ENCODE data around the gene SPOCD1.
A peak's percentile ranks its signal among the peaks of the same experiment; 100 is the strongest.

Gene SPOCD1

DNA sequence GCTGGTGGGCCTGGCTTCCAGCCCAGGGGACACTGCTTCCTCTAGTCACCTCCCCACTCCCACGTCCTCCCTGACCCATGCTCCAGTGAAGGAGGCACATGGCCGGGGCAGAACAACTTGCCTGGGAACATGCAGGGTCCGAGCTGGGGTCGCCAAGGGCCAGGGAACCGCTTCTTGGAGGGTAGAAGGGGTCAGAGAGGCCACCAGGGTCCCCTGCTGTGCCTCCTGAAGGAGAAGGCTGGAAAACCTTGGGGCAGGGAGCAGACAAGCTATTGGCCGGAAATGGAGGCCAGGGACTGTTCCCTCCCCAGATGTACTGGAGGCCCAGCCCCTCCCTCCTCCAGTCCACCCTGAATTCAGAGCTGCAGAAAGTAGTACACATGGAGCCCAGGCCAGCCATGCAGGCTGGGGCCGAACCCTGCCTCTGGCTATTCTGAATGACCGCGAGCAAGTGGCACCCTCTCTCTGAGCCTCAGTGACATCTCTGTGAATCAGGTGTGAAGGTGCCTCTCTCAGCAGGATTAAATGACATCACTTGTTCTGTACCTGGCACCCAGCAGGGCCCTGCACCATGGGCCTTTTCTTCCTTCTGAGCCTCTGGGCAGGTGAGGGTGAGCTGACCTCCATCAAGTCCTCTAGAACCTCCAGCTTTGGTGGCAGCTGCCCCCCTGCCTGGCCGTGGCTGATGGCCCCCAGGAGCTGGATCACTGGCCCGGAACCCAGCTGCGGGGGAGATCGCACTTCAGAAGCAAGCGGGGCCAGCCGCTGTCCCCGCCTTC, 15.7 kb downstream of the SPOCD1 start:
- DNase-seq, result no peak

DNA sequence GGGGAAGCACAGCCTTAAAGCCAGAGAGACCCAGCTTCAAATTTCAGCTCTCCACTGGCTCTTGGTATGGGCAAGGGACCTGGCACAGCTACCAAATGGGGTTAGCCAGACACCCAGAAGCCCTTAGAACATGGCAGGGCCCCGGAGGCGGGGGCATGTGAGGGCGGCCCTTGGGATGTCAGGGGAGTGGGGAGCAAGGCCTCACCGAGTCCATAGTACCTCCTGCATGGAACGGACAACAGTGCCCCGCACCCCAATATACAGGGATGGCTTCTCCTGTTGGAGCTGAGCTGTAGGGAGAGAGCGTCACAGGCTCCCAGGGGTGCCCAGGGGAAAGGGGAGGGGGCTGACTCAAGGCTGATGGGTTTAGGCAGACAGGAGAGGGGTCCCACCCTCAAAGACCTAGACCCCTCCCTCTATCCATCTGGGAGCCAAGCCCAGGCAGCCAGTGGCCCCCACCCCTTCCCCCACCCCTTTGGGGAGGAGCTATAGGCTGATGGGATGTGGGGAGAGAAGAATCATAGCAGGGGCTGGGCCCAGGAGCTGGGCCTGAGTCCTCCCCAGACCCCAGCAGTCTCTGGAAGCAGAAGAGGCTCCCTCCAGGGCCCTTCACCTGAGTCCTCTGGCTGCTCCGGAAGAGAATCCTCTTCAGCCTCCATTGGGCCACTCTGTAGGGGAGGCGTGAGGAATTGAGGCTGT, 16.5 kb downstream of the SPOCD1 start:
- no peak for DNase-seq

GRCh38 chr1:31798433-31799195, 17.2 kb downstream of the SPOCD1 start:
- DNase-seq, result peak; percentile 62

GRCh38 chr1:31798086-31798432, 17.8 kb downstream of the SPOCD1 start:
- no peak for DNase-seq

DNA sequence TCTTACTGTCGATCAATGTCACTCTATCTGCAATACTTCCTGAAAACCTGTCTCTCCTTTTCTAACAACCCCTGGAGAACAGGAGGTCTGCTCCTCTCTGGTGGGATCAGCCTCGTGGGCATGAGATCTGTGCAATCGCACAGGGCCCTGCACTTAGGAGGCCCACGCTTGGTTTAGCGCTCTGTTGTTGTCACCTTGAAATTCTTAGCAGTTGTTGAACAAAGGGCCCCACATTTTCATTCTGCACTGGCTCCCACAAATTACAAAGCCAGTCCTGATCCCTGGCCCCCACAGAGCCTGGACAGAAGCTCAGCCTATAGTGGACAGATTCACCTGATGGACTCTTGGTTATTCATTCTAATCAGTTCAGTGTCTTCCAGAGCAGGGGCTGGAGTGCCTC, 18.6 kb downstream of the SPOCD1 start:
- no peak for DNase-seq

DNA sequence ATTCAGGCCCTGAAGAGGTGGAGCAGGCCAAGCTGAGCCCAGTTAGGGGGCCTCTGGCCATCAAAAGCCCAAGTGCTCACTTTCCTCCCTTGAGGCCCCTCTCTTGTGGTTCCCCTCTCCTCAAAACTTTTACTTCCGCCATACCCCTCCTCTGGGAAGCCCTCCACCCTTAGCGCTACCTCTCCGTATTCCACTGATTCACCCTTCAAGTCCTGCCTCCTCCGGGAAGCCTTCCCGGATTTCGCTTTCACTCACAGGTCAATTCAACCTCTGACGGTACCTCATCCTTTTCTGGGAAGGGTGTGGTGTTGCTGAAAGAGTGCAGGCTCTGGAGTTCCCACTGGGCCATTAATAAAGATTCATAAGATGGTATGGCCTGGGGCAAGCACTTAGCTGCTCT, 19.1 kb downstream of the SPOCD1 start:
- no peak for DNase-seq

DNA sequence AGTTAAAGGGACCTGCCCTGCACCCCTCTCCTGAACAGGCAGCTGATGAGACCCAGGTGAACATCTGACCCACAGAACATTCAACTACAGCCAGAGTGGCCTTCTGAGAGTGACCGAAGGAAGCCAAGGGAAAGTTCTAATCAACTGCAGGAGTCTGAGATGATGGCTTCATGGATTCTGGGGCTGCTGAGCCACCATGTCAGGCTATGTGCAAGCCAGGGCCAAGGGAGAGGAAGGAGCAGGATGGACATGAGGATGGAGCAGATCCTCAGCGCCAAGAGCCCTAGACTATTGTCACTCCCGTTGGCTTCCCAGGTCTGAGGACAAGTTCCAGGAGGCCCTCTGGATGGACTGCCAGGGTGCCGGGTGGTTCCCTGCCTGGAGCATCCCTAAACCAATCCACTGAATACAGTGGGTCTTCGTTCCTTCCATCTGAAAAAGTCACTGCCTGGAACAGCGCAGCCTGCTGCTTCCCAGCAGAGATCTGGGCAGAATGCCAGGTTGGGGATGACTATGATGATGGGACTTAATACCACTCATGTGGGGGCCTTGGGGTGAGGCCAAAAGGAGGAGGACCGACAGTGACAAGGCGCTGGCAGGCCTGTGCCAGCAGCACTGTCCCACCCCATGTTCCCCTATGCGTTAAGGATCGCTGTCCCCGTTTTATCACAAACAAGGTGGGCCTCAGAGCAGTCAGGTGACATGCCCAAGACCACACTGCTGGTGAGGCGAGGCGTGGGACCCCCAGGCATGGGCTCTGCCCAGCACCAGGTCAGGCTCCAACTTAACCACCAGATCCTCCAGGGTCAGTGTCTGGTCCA, 19.8 kb downstream of the SPOCD1 start:
- no peak for DNase-seq

GRCh38 chr1:31795096-31795675, 20.6 kb downstream of the SPOCD1 start:
- DNase-seq, result no peak

DNA sequence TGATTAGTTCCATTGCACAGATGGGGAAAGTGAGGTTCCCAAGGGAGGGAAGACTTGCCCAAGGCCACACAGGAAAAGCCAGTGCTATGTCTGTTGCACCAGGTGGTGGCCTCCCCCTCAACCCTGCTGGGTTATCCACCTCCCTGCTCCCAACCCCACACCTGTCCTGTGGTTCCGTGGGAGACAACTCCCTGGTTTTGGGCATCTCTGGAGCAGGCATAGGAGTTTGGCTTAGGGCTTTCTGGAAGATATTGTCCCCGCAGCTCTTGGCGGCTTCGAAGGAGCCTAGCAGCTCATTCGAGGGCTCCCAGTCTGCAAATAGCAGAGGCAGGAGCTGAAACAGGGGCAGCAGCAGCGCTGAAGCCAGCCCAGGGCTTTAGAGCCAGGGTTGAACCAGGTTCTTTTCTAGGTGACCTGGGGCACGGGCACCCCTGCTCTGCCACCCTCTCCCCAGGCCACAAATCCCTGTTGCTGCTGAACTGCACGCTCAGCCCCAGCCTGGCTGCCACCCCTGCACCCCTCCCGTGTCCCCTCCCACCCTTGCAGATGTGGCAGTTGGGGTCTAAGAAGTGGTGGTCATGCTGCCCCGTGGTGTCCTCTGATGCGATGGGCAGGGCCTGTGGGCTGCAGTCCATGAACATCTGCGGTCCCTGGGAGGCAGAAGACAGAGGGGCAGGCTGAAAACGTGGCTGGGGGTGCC, 22.1 kb downstream of the SPOCD1 start:
- no peak for DNase-seq

DNA sequence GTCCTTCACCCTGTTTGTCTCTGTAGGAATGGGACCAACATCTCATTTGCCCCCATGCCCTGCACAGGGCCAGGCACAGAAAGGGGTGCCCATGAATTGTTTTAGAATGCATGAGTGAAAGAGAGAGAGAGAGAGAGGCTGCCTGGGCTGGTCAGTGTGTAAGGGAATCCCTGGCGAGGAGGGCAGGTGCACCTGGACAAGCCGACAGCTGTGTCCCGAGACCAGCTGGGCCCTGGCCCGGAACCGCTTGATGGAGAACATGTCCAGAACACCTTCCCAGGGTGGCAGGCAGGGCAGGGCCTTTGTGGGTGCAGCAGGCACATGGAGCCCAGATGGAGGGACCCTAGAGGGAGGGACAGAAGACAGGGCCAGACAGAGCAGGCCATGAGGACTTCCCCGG, 22.7 kb downstream of the SPOCD1 start:
- no peak for DNase-seq

- no peak for DNase-seq
These were observed 23.3 kb downstream of the SPOCD1 start for GRCh38 chr1:31792541-31792940.

GRCh38 chr1:31792116-31792515, 23.7 kb downstream of the SPOCD1 start:
- DNase-seq, result no peak

DNA sequence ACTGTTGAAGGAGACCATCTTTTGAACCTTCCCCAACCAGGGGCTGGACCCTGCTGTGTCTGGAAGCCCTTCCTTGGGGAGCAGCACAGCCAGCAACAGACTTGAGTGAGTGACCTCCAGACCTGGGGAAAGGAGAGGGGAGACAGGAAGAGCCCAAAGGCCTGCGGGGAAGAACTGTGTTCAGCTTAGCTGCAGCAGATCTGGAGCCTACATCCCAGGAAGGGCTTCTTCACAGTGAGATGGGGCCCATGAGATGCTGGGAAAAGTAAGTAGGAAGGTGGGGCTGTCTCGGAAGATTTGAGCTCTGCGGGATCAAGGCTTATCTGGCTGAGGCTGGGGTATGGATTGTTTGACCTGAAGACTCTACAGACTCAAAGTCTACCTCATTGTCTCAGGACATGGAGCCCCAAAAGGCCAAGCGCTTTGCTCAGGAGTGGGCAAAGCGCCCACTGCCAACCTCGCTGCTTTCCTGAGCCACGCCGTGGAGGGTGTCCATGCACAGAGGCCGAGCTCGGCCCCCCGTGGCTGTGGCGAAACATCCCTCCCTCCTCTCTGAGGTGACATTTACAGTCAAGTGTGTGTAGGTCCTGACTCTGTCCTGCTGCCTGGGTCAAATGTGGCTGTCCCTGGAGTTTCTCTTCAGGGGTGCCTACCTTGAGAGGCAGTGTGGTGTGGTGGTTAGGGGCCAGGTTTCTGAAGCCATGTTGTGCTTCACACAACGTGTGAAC, 24.5 kb downstream of the SPOCD1 start:
- no peak for DNase-seq

DNA sequence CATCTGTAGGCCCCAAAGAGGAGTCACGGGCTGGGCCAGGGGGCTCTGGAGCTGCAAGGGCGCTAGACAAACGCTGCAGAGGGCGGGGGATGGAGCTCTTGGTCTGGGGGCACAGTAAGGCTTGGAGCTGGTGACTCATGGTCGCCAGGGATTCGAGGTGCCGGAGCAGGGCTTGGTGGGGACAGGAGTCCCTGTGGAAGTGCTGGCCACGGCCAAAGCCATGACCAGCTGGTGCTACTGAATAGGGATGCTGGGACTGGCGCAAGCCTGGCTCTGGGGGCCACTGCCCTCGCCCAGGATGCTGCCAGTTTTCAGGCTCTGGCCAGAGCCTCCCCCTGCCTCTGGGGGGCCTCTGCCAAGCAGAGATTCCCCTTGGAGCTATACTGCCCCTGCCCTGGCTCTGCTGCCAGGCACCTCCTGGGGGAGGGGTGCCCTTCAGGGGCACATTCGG, 25.2 kb downstream of the SPOCD1 start:
- DNase-seq, result no peak

- no peak for DNase-seq
These were observed 25.7 kb downstream of the SPOCD1 start for GRCh38 chr1:31790140-31790539.

DNA sequence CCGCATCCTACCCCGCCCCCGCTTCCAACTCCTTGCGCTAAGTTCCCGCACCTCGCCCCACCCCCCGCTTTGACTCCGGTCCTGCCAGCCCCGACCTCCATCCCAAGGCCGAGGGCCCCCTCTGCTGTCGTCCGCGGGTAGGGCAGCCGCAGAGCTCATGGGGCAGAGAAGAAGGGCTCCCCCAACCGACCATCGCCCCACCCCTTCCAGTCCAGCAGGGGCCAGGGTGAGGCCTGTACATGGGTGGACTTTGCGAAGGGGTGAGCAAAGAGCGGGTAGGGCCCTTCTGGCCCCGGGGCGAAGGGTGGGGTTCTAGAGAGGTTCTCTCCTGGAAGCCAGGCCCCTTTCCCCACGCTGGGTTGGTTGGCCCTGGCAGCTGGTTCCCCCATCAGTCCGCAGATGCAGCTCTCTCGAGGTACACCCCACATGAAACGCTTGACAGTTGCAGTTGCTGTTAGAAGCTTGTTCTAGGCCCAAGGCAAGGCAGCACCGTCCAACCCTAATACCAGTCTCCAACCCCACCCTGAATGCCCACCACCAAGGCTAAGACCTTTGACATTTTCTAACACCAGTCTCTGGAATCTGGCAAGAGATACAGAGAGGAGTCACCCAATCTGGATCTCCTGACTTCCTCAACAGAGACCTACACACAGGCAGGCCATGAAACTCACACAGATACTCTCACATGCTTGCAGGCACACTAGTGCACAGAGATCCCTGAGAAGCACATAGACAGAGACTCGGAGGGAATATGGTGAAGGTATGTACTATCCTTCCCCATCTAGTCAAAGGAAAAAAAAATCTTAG, 26.4 kb downstream of the SPOCD1 start:
- DNase-seq, result peak; percentile 96

DNA sequence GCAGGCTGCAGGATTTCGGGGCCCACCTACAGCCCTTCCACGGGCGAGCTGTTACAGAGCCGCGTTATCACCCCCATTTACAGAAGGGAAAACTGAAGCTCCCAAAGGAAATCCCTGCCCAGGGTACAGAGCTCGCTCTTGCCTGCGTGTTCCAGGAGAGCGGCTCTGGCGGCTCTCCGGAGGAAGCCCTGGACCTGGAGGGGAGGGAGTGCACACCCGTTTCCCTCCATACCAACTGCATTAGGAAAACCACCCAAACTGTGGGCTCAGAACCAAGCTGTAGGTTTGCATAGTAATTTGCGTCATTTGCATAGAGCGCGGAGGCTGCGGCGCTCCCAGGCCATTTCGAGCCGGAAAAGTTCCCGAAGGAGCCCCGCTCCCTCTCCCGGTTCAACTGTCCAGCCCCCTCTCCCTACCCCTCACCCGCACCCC, 27.0 kb downstream of the SPOCD1 start:
- DNase-seq, result no peak

GRCh38 chr1:31788138-31788824, 27.5 kb downstream of the SPOCD1 start:
- peak; percentile 95 for DNase-seq

DNA sequence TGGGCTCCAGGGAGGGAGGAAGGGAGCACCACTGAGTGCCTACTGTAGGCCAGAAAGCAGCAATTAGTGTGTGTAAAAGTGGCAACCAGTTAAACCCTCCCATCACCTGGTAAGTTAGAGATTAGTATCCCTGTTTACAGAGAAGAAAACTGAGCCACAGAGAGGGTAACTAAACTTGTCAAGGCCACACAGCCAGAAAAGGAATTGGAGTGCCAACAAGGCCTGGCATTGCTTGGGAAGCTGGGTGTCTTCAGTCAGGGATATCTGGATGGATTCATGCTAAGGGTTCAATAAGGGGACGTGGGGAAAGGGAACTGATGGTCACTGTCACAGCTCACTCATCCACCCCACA, 28.1 kb downstream of the SPOCD1 start:
- no peak for DNase-seq

GRCh38 chr1:31787261-31787660, 28.6 kb downstream of the SPOCD1 start:
- DNase-seq, result no peak
